HepG2 (cell line): ENCODE data around the gene RAPSN. TPM values are rescaled to one million over a fixed set of nuclear protein-coding genes. Genes with fewer than 3 reads are reported as not detected.

Experiments
- CBX2 ChIP-seq, 2 experiments: fragments of 200-600 bp in 1 of 2; sonication (generic); formaldehyde crosslinking in 1 of 2; IDR thresholded peaks; 2 replicates each; pipeline versions ENCODE4 v1.7.0 to v1.8.1; 2018 to 2022; ENCODE audit warnings: low read depth in 2 of 2, low read length in 1 of 2, mild to moderate bottlenecking in 1 of 2, missing genetic modification reagents in 1 of 2
- ELF4 ChIP-seq: sonication (generic); formaldehyde crosslinking; IDR thresholded peaks from 2 replicates; pipeline ENCODE4 v1.5.0; 2020; ENCODE audit warnings: missing genetic modification reagents, mild to moderate bottlenecking, moderate library complexity, borderline replicate concordance
- GABPA ChIP-seq, 2 experiments: IDR thresholded peaks; 2 replicates each; pipeline ENCODE4 v1.6.1; 2011 to 2016; ENCODE audit warnings: low read depth in 2 of 2, low read length in 1 of 2, missing biosample characterization in 1 of 2, missing genetic modification characterization in 1 of 2
- GFI1 ChIP-seq: sonication (generic); formaldehyde crosslinking; IDR thresholded peaks from 2 replicates; pipeline ENCODE4 v1.5.0; 2020; ENCODE audit warnings: missing genetic modification reagents, mild to moderate bottlenecking, borderline replicate concordance
- HNF1B ChIP-seq: sonication (generic); formaldehyde crosslinking; IDR thresholded peaks from 2 replicates; pipeline ENCODE4 v1.5.1; 2020; ENCODE audit warnings: mild to moderate bottlenecking, moderate library complexity, missing genetic modification reagents
- HOXA5 ChIP-seq: sonication (generic); formaldehyde crosslinking; IDR thresholded peaks from 2 replicates; pipeline ENCODE4 v1.4.0; 2020; ENCODE audit warnings: missing genetic modification reagents
- MEIS1 ChIP-seq: sonication (generic); formaldehyde crosslinking; IDR thresholded peaks from 2 replicates; pipeline ENCODE4 v1.9.0; 2021; ENCODE audit warnings: mild to moderate bottlenecking, missing genetic modification reagents, moderate library complexity, borderline replicate concordance
- MNT ChIP-seq: fragments of 450-650 bp; IDR thresholded peaks from 2 replicates; pipeline ENCODE4 v1.6.1; 2016
- RBM22 ChIP-seq: fragments of 200-400 bp; formaldehyde crosslinking; optimal IDR thresholded peaks from 2 replicates; pipeline ENCODE3; 2017; ENCODE audit warnings: mild to moderate bottlenecking, low read length, moderate library complexity
- RXRB ChIP-seq: IDR thresholded peaks from 2 replicates; pipeline ENCODE4 v1.6.1; 2016; ENCODE audit warnings: borderline replicate concordance, missing genetic modification reagents, missing compliant biosample characterization
- SALL1 ChIP-seq: sonication (generic); formaldehyde crosslinking; IDR thresholded peaks from 2 replicates; pipeline ENCODE4 v1.8.0; 2022; ENCODE audit warnings: mild to moderate bottlenecking, missing genetic modification reagents
- TGIF2 ChIP-seq: IDR thresholded peaks from 2 replicates; pipeline ENCODE4 v1.6.1; 2016; ENCODE audit warnings: control low read depth, missing compliant biosample characterization
- ZNF749 ChIP-seq: sonication (generic); formaldehyde crosslinking; IDR thresholded peaks from 2 replicates; pipeline ENCODE4 v1.8.0; 2022; ENCODE audit warnings: mild to moderate bottlenecking, missing genetic modification reagents, moderate library complexity, borderline replicate concordance
- ZNF891 ChIP-seq: sonication (generic); formaldehyde crosslinking; IDR thresholded peaks from 2 replicates; pipeline ENCODE4 v1.5.0; 2020; ENCODE audit warnings: mild to moderate bottlenecking, missing genetic modification reagents
- ZSCAN21 ChIP-seq: sonication (generic); formaldehyde crosslinking; IDR thresholded peaks from 2 replicates; pipeline ENCODE4 v1.8.0; 2022; ENCODE audit warnings: mild to moderate bottlenecking, missing genetic modification reagents, moderate library complexity, borderline replicate concordance
- polyA plus RNA-seq, 8 experiments: library from polyadenylated mRNA; depleted of rRNA in 3 of 8; stranded (reverse) in 7 of 8; unstranded in 1 of 8; fragments of >200 nt; fragmentation: Illumina TruSeq in 4 of 8; extraction: Trizol in 4 of 8; gene quantifications; 2 replicates each; pipeline versions ENCODE4 v1.2.1 to v1.2.3, GENCODE V29; 2011 to 2016; ENCODE audit warnings: low read depth in 4 of 8, missing spikeins in 1 of 8, mixed read lengths in 1 of 8; ENCODE audit not compliant: insufficient read depth in 1 of 8
- total RNA-seq, 5 experiments: library from RNA; depleted of rRNA; stranded (reverse); fragments of >200 nt; fragmentation: Illumina TruSeq; extraction: Trizol; gene quantifications; 2 replicates each; pipeline ENCODE4 v1.2.3, GENCODE V29; 2016; ENCODE audit warnings: low read depth in 1 of 5
- TF ChIP-seq, protein P1 (sequence below): IDR thresholded peaks from 2 replicates; pipeline ENCODE4 v1.6.1; 2016
- TF ChIP-seq, protein P2 (sequence below): sonication (generic); formaldehyde crosslinking; IDR thresholded peaks from 2 replicates; pipeline ENCODE4; 2020; ENCODE audit warnings: missing genetic modification reagents, mild to moderate bottlenecking, borderline replicate concordance

The RAPSN gene
- total and polyA plus RNA-seq, 2 of the 13 experiments (the other 11 are each of a cell fraction or from before 2014, with no cell fraction given), result 0.15 to 1.2 TPM

DNA sequence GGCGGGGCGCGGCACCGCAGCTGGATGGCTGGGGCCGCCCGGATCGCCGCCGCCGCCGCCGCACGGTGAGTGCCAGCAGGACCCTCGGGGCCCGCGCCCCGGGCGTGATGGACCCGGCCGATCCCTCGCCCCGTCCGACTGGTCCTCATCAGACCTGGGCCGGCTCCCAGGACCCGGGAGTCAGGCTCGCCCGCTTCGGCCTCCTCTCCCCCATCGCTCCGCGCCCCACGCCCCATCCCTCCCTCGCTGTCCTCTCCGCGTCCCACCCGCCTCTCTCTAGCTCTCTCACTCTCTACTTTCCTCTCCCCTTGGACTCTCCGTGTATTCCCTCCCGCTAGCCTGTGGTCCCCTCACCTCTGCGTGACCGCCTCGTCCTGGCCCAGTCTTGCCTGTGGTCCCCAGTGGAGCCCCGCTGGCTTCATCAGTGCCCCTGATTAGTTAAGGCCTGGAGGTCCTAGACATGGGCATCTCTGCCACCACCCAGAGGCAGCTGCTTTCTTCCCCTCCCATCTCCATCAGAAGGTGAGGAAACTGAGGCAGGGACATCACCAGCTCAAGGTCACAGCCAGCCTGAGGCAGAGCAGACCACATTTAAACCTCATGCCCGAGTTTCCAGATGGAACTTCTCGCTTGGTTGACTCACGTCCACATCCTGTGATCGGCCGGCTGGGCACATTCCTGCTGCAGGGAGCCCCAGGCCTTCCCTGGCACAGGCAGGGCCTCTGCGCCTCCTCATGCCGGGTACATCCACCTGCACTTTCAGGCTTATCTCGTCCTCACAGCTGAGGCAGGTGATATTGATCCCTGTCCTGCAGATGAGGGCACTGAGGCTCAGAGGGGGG lies 40.1 kb downstream of the RAPSN start (continued):
- TF ChIP-seq, protein P1, sequence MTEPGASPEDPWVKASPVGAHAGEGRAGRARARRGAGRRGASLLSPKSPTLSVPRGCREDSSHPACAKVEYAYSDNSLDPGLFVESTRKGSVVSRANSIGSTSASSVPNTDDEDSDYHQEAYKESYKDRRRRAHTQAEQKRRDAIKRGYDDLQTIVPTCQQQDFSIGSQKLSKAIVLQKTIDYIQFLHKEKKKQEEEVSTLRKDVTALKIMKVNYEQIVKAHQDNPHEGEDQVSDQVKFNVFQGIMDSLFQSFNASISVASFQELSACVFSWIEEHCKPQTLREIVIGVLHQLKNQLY (CRISPR knock-in tag), result no peak
- TF ChIP-seq, protein P2, sequence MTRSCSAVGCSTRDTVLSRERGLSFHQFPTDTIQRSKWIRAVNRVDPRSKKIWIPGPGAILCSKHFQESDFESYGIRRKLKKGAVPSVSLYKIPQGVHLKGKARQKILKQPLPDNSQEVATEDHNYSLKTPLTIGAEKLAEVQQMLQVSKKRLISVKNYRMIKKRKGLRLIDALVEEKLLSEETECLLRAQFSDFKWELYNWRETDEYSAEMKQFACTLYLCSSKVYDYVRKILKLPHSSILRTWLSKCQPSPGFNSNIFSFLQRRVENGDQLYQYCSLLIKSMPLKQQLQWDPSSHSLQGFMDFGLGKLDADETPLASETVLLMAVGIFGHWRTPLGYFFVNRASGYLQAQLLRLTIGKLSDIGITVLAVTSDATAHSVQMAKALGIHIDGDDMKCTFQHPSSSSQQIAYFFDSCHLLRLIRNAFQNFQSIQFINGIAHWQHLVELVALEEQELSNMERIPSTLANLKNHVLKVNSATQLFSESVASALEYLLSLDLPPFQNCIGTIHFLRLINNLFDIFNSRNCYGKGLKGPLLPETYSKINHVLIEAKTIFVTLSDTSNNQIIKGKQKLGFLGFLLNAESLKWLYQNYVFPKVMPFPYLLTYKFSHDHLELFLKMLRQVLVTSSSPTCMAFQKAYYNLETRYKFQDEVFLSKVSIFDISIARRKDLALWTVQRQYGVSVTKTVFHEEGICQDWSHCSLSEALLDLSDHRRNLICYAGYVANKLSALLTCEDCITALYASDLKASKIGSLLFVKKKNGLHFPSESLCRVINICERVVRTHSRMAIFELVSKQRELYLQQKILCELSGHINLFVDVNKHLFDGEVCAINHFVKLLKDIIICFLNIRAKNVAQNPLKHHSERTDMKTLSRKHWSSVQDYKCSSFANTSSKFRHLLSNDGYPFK (CRISPR knock-in tag), result no peak; the same call in 1 of the 2 replicates
- TF ChIP-seq ZNF891 (CRISPR knock-in tag) (peak; percentile 33; the same call in 1 of the 2 replicates), GABPA (IDR thresholded peaks at IDR 0.05; ENCODE audit: low read depth, low read length) (no peak), GABPA (CRISPR knock-in tag; IDR thresholded peaks at IDR 0.05; ENCODE audit: low read depth) (peak; percentile 16; the same call in 1 of the 2 replicates), CBX2 (IDR thresholded peaks at IDR 0.05; ENCODE audit: low read depth, low read length) (no peak), CBX2 (CRISPR knock-in tag; IDR thresholded peaks at IDR 0.05; ENCODE audit: low read depth) (no peak), HNF1B (CRISPR knock-in tag) (0 out of 2 replicates have a peak, but pooled peaks have one; percentile 42), RXRB (0 out of 2 replicates have a peak, but pooled peaks have one; percentile 2), ZSCAN21 (CRISPR knock-in tag) (no peak), HOXA5 (CRISPR knock-in tag) (no peak), ELF4 (no peak), MEIS1 (CRISPR knock-in tag) (no peak), GFI1 (CRISPR knock-in tag) (no peak), ZNF749 (no peak), TGIF2 (CRISPR knock-in tag) (no peak), RBM22 (no peak), MNT (no peak), SALL1 (CRISPR knock-in tag) (peak; percentile 10; the same call in 1 of the 2 replicates)
- TF ChIP-seq, all 625 proteins: peak for 46
